GM18868 (cell line): ENCODE data around the gene SCNN1B.
"Not testable (repeated sequence)": the region's sequence is repeated elsewhere in the genome, so short reads cannot be mapped to it uniquely, and the experiment has no call there.

Experiments used
- ATAC-seq: cut with Tn5 transposase; IDR thresholded peaks from one replicate; pipeline ENCODE4 v1.9.1; 2021; ENCODE audit warnings: mild to moderate bottlenecking, moderate library complexity; ENCODE audit not compliant: unreplicated experiment

The SCNN1B gene

DNA sequence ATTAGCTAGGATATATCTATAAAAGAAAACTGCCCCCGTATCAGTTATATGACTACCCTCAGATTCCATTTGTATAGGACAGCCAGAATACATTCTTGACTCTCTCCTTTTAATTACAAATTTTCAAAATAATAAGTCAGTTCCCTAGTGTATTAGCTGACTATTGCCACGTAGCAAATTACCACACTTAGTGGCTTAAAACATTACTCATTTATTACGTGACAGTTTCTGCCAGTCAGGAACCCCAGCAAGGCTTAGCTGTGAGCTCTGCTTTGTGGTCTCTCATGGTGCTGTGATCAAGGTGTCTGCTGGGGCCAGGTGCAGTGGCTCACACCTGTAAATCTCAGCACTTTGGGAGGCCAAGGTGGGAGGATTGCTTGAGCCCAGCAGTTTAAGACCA is 13.9 kb upstream of the SCNN1B start:
- ATAC-seq, result no peak

- no peak for ATAC-seq
These were observed 13.2 kb upstream of the SCNN1B start for GRCh38 chr16:23288726-23289512.

DNA sequence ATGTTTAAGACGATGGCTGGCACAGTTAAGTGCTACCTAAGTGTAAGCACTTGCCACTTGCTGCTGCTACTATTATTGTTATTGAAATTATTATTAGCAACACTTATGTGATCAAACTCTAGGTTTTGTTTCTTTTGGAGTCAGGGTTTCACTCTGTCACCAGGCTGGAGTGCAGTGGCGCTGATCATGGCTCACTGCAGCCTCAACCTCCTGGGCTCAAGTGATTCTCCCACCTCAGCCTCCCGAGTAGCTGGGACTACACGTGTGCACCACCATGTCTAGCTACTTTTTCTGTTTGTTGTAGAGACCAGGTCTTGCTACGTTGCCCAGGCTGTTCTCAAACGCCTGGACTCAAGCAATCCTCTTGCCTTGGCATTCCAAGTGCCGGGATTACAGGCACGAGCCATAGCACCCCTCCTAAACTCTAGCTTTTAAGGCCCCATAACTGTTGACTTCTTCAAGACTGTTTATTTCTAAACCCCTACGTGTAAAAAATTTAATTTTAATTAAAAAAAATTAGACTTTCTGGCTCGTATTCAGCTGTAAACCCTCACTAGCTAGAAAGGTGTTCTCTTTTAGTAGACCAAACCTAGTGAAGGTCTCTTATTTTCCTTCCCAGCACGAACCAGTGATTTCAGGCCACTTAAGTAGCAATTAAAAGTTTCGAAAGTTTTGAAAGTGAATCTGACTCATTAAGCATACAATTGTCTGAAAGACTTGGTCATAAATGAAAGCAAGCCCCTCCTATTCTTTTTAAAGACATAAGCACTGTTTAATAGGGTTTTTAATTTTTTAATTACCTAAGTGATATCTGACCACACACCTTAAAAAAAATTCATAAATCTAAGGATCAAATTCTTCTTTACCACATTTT is 11.7 kb upstream of the SCNN1B start:
- peak; percentile 47 for ATAC-seq

DNA sequence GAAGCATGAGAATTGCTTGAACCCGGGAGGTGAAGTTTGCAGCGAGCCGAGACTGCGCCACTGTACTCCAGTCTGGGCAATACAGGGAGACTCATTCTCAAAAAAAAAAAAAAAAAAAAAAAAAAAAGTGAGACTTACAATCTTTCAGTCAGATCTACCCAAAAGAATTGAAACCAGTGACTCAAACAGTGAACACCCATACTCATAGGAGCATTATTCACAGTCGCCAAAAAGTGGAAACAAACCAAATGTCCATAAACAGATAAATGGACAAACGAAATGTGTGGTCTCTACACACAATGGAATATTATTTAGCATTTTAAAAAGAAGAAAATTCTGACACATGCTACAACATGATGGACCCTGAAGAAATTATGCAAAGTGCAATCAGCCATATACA is 9.1 kb upstream of the SCNN1B start:
- ATAC-seq, result peak; percentile 76

- ATAC-seq, result no peak
These were observed 7.8 kb upstream of the SCNN1B start for GRCh38 chr16:23294260-23294659.

DNA sequence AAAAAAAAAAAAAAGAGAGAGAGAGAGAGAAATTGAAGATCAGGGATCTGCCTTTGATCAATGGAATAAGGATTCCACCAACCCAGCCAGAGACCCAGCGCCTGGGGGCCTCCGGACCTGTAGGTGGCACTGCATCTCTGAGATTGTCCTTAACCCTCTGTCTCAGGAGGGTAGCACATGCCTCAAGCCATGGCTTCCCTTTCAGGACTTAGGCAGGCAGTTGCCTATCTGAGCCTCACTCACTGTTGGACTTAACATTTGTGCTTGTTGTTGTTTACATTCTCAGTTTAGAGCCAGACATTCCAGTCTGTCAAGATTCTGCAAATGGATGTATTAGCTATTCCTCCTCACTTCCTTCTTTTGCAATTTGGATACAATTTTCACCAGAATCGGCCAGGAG is 5.1 kb upstream of the SCNN1B start:
- no peak for ATAC-seq

- ATAC-seq, result no peak
These were observed 3.7 kb upstream of the SCNN1B start for GRCh38 chr16:23298290-23298915.

- ATAC-seq, result not testable (repeated sequence)
These were observed 2.3 kb upstream of the SCNN1B start for GRCh38 chr16:23299815-23300214.

GRCh38 chr16:23301251-23302044 is 654 bp upstream of the SCNN1B start:
- ATAC-seq, result no peak

- ATAC-seq, result no peak
These were observed 1.6 kb downstream of the SCNN1B start for GRCh38 chr16:23303685-23304084.

- ATAC-seq, result no peak
These were observed 2.5 kb downstream of the SCNN1B start for GRCh38 chr16:23304620-23305019.

- no peak for ATAC-seq
These were observed 4.3 kb downstream of the SCNN1B start for GRCh38 chr16:23306199-23307100.

DNA sequence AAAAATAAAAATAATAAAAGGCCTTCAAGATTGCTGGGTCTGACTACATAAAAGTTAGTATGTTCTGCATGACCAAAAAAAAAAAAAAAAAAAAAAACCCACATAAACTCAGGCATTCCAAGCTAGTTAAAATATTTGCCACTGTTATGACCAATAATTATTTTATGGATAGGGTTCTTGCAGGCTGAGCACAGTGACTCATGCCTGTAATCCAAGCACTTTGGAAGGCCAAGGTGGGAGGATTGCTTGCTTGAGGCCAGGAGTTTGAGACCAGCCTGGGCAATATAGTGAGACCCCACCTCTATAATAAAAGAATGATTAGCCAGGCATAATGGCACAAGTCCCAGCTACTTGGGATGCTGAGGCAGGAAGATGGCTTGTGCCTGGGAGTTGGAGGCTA is 8.1 kb downstream of the SCNN1B start:
- no peak for ATAC-seq

- no peak for ATAC-seq
These were observed 8.6 kb downstream of the SCNN1B start for GRCh38 chr16:23310744-23311143.

GRCh38 chr16:23316232-23316631 is 14.1 kb downstream of the SCNN1B start:
- ATAC-seq, result no peak

- ATAC-seq, result no peak
These were observed 14.6 kb downstream of the SCNN1B start for GRCh38 chr16:23316634-23317265.

GRCh38 chr16:23317266-23317661 is 15.2 kb downstream of the SCNN1B start:
- ATAC-seq, result no peak

GRCh38 chr16:23317751-23318150 is 15.6 kb downstream of the SCNN1B start:
- ATAC-seq, result no peak

GRCh38 chr16:23318639-23319038 is 16.5 kb downstream of the SCNN1B start:
- ATAC-seq, result no peak
